Keratinocyte (primary cell): ENCODE measurements around the gene MAMDC2.

Experiments used
- EZH2 ChIP-seq: IDR thresholded peaks from one replicate; pipeline ENCODE4 v1.6.1; 2012; ENCODE audit warnings: inconsistent platforms, mild to moderate bottlenecking, low read length, moderate library complexity
- TF ChIP-seq, protein P1 (sequence below), 3 experiments: IDR thresholded peaks in 1 of 3; conservative IDR thresholded peaks in 1 of 3; optimal IDR thresholded peaks in 1 of 3; 2 replicates in 2 of 3; 3 replicates in 1 of 3; pipeline versions ENCODE3 to v1.5.1; 2011; ENCODE audit warnings: low read length in 3 of 3, mild to moderate bottlenecking in 3 of 3, moderate library complexity in 2 of 3, control low read depth in 1 of 3, inconsistent platforms in 1 of 3; ENCODE audit not compliant: insufficient read depth in 2 of 3; ENCODE audit errors: extremely low read depth in 1 of 3

DNA sequence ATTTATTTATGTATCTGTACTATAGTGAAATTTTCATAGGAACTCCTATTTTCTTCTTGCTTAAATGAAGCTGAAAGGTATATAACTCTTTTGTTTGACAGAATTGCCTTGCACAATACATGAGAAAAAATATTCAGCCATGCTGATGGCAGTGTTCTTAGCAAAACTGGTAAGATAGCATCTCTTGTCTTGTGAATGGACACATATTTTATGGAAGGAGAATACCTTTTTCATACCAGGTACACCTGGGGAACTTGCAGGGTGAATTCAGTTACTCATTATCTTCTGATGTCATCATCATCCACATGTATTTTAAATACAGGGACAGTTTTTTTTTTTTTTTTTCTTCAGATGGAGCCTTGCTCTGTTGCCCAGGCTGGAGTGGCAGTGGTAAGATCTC is 49.4 kb downstream of the MAMDC2 start:
- TF ChIP-seq, protein P1, sequence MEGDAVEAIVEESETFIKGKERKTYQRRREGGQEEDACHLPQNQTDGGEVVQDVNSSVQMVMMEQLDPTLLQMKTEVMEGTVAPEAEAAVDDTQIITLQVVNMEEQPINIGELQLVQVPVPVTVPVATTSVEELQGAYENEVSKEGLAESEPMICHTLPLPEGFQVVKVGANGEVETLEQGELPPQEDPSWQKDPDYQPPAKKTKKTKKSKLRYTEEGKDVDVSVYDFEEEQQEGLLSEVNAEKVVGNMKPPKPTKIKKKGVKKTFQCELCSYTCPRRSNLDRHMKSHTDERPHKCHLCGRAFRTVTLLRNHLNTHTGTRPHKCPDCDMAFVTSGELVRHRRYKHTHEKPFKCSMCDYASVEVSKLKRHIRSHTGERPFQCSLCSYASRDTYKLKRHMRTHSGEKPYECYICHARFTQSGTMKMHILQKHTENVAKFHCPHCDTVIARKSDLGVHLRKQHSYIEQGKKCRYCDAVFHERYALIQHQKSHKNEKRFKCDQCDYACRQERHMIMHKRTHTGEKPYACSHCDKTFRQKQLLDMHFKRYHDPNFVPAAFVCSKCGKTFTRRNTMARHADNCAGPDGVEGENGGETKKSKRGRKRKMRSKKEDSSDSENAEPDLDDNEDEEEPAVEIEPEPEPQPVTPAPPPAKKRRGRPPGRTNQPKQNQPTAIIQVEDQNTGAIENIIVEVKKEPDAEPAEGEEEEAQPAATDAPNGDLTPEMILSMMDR (optimal IDR thresholded peaks at IDR 0.05 in 1 of 3, IDR thresholded peaks at IDR 0.05 in 1 of 3, conservative IDR thresholded peaks at IDR 0.05 in 1 of 3; ENCODE audit: extremely low read depth in 1 of 3, insufficient read depth in 2 of 3, low read length in 3 of 3) = no peak
- TF ChIP-seq EZH2 = no peak
